Measurements from ENCODE around the gene GPR32.

DNA sequence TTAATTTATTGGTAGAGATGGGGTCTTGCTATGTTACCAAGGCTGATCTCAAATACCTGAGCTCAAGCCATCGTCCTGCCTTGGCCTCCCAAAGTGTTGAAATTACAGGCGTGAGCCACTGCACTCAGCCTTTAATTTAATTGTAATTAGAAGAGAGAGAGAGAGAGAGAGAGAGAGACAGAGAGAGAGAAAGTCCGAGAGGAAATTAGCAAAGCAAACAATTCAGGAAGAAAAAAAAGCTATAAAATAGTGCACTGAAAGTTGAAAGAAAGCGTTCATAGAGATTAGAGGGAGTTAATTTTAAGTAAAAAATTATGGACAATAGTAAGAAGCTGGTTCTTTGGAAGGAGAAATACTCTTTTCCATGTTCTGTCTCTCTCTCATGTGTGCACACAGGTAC is 7.0 kb downstream of the GPR32 start:
- TF ChIP-seq POLR2A (IDR thresholded peaks at IDR 0.05; ENCODE audit: low read depth, low read length) (no peak), JUNB (IDR thresholded peaks at IDR 0.05) (no peak), RAD21 (IDR thresholded peaks at IDR 0.05; ENCODE audit: insufficient read depth, low read depth, low read length) (no peak), SREBF1 (IDR thresholded peaks at IDR 0.05; ENCODE audit: low read length) (no peak), TCF12 (IDR thresholded peaks at IDR 0.05; ENCODE audit: low read depth, low read length) (no peak), CREB1 (IDR thresholded peaks at IDR 0.05; ENCODE audit: low read depth) (no peak)
- TF ChIP-seq, protein P1, sequence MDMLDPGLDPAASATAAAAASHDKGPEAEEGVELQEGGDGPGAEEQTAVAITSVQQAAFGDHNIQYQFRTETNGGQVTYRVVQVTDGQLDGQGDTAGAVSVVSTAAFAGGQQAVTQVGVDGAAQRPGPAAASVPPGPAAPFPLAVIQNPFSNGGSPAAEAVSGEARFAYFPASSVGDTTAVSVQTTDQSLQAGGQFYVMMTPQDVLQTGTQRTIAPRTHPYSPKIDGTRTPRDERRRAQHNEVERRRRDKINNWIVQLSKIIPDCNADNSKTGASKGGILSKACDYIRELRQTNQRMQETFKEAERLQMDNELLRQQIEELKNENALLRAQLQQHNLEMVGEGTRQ (IDR thresholded peaks at IDR 0.05; ENCODE audit: borderline replicate concordance, low read depth, low read length) = no peak

Measured in GM12878 (cell line).